Body of pancreas (tissue), 4 donors: ENCODE results near the gene CTTN.

Source experiments
- CTCF ChIP-seq, 7 experiments: fragments of 450-650 bp in 4 of 7; fragments of 200-600 bp in 3 of 7; sonication (generic) in 3 of 7; IDR thresholded peaks; one replicate each; pipeline ENCODE4 v1.5.1; 2016 to 2019; ENCODE audit warnings: antibody characterized with exemption in 7 of 7
- POLR2A ChIP-seq, 3 donors: fragments of 450-650 bp; IDR thresholded peaks; one replicate each; pipeline ENCODE4 v1.6.1; 2016; ENCODE audit warnings: antibody characterized with exemption in 3 of 3, mild to moderate bottlenecking in 2 of 3

DNA sequence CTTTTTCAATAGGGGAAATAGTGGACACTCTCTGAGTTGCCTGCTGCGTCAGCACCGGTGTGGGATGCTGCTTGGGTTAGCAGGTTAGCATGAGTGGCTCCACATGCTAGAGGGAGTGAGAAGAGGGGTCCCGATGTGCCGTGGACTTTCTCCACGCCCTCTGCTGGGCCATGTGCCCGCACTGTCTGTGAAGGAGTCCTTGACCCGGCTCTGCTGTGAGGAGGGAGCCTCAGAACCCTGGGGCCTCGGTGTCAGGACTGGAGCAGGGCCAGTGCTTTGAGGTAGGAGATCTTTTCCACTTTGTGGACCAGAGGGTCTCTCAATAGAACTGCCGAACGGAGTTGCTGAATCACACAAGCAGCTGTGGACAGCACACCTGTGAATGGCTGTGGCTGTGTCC, 14.8 kb downstream of the CTTN start:
- no peak for TF ChIP-seq CTCF (IDR thresholded peaks at IDR 0.05)
- no peak for TF ChIP-seq POLR2A (IDR thresholded peaks at IDR 0.05)
